ENCODE data around the gene PPM1H.

PPM1H gene

DNA sequence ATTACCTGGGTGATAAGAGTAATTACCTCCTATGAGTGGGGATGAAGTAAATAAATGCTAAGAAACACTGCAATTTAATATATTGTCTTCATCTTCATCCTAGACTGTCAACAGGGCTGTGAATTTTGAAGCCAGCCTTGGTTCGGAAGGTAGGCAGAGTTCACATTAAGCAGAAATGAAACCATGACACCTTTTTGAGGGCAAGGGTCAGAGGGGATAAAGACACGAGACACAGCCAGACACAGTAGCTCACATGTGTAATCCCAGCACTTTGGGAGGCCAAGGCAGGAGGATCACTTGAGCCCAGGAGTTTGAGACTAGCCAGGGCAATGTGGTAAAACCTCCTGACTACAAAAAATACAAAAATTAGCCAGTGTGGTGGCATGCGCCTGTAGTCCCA lies 243.6 kb downstream of the PPM1H start:
- no peak overlapping the region for H2AFZ ChIP-seq (ENCODE audit: low read length)
- no peak for TF ChIP-seq CTCF (IDR thresholded peaks at IDR 0.05; ENCODE audit: low read length)
- no peak for TF ChIP-seq EZH2 (IDR thresholded peaks at IDR 0.05; ENCODE audit: borderline replicate concordance, low read length)
- no peaks in the 10 kb centered on the region for H4K20me1 ChIP-seq (ENCODE audit: insufficient read depth, low read length)
- H3K27me3 ChIP-seq (ENCODE audit: insufficient read depth, low read length) = no peaks in the 10 kb centered on the region
- H3K36me3 ChIP-seq (ENCODE audit: insufficient read depth, low read length) = no peaks in the 10 kb centered on the region
- H3K4me3 ChIP-seq (ENCODE audit: low read depth, low read length, poor library complexity, severe bottlenecking) = no peak overlapping the region
- H3K9ac ChIP-seq (ENCODE audit: low read length) = no peak overlapping the region
- no peaks in the 10 kb centered on the region for H3K9me2 ChIP-seq (ENCODE audit: low read depth, low read length)
- no peak overlapping the region for H3K4me2 ChIP-seq (ENCODE audit: low read length)
- no peaks in the 10 kb centered on the region for H3K9me3 ChIP-seq (ENCODE audit: low read length)
- no peaks in the 10 kb centered on the region for H3K79me2 ChIP-seq (ENCODE audit: insufficient read depth, low read length)
- H3F3A ChIP-seq (ENCODE audit: insufficient read depth, low read length) = no peaks in the 10 kb centered on the region
- no peaks in the 10 kb centered on the region for H3K4me1 ChIP-seq (ENCODE audit: insufficient read depth, low read length, severe bottlenecking)
- H3K27ac ChIP-seq (ENCODE audit: low read depth, low read length, poor library complexity, severe bottlenecking) = no peak overlapping the region

DNA sequence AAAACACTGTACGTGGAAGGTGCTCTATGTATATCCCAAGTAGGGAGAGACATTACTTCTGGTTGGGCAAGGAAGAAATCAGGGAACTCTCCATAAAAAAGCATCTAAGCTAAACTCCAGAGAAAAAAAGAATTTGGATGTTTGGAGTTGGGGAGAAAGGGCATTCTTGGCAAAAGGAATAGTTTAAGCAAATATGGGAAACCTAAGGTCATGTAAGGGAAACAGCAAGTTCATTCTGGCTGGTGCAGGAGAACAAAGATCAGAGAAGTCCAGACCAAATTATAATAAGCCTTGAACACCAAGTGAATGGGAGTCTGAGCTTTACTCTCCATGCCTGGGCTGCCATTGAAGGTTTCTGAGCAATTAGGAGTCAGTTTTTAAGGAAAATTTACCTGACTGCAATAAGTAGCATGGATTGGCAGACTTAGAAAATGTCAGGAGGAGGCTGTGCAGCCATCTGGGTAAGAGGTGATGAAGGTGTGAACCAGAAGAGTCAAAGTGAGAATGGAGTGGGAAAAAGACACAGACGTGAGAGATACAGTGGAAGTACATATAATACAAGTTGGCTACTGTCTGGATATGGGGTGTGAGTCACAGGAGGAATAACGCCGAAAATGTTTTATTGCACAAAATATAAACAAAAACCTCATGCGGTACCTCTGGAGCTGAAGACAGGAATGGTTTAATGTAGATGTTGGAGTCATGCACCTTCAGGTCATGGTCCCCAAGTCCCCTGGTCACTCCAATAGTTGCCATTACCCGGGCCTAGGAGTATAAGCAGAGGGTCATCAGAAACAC lies 245.7 kb downstream of the PPM1H start:
- Histone ChIP-seq H4K20me1 (ENCODE audit: insufficient read depth, low read length) (no peaks in the 10 kb centered on the region), H3K79me2 (ENCODE audit: insufficient read depth, low read length) (no peaks in the 10 kb centered on the region), H3K4me1 (ENCODE audit: insufficient read depth, low read length, severe bottlenecking) (no peaks in the 10 kb centered on the region), H3K4me2 (ENCODE audit: low read length) (no peak overlapping the region), H2AFZ (ENCODE audit: low read length) (no peak overlapping the region), H3K9me2 (ENCODE audit: low read depth, low read length) (no peaks in the 10 kb centered on the region), H3F3A (ENCODE audit: insufficient read depth, low read length) (no peaks in the 10 kb centered on the region), H3K27me3 (ENCODE audit: insufficient read depth, low read length) (no peaks in the 10 kb centered on the region), H3K9me3 (ENCODE audit: low read length) (no peaks in the 10 kb centered on the region), H3K27ac (ENCODE audit: low read depth, low read length, poor library complexity, severe bottlenecking) (no peak overlapping the region), H3K36me3 (ENCODE audit: insufficient read depth, low read length) (no peaks in the 10 kb centered on the region), H3K4me3 (ENCODE audit: low read depth, low read length, poor library complexity, severe bottlenecking) (no peak overlapping the region), H3K9ac (ENCODE audit: low read length) (no peak overlapping the region)
- TF ChIP-seq EZH2 (IDR thresholded peaks at IDR 0.05; ENCODE audit: borderline replicate concordance, low read length) (no peak), CTCF (IDR thresholded peaks at IDR 0.05; ENCODE audit: low read length) (no peak)

DNA sequence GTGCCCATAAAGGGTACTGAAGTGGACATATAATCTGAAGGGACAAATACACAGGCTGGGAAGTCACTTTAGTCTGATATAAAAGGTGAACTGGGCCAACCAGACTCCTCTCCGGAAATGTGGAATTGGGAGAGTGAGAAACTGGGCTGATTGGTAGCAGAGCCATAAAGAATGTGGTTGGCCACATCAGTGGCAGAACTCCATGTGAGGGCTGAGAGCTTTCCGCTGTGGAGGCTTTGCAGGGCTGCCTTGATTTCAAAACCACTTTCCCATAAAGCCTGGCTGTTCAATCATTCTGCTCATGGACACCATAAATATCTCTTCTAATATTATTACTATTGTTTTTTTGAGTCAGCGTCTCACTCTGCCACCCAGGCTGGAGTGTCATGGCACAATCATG lies 248.0 kb downstream of the PPM1H start:
- no peaks in the 10 kb centered on the region for H3F3A ChIP-seq (ENCODE audit: insufficient read depth, low read length)
- H3K4me2 ChIP-seq (ENCODE audit: low read length) = no peak overlapping the region
- no peaks in the 10 kb centered on the region for H3K79me2 ChIP-seq (ENCODE audit: insufficient read depth, low read length)
- H3K4me3 ChIP-seq (ENCODE audit: low read depth, low read length, poor library complexity, severe bottlenecking) = no peak overlapping the region
- H3K27me3 ChIP-seq (ENCODE audit: insufficient read depth, low read length) = no peaks in the 10 kb centered on the region
- no peaks in the 10 kb centered on the region for H3K9me2 ChIP-seq (ENCODE audit: low read depth, low read length)
- H3K4me1 ChIP-seq (ENCODE audit: insufficient read depth, low read length, severe bottlenecking) = no peaks in the 10 kb centered on the region
- no peak overlapping the region for H3K9ac ChIP-seq (ENCODE audit: low read length)
- no peaks in the 10 kb centered on the region for H3K36me3 ChIP-seq (ENCODE audit: insufficient read depth, low read length)
- no peak overlapping the region for H3K27ac ChIP-seq (ENCODE audit: low read depth, low read length, poor library complexity, severe bottlenecking)
- no peak for TF ChIP-seq CTCF (IDR thresholded peaks at IDR 0.05; ENCODE audit: low read length)
- no peak for TF ChIP-seq EZH2 (IDR thresholded peaks at IDR 0.05; ENCODE audit: borderline replicate concordance, low read length)
- H2AFZ ChIP-seq (ENCODE audit: low read length) = no peak overlapping the region
- H4K20me1 ChIP-seq (ENCODE audit: insufficient read depth, low read length) = no peaks in the 10 kb centered on the region
- no peaks in the 10 kb centered on the region for H3K9me3 ChIP-seq (ENCODE audit: low read length)

All from OCI-LY1 (cell line).